Ovary (tissue), 3 donors: ENCODE data around the gene LHCGR.

Source experiments
- CTCF ChIP-seq, 3 donors: fragments of 450-650 bp in 2 of 3; fragments of 200-600 bp in 1 of 3; IDR thresholded peaks; one replicate each; pipeline versions ENCODE4 v1.5.1 to v1.8.0; 2016 to 2022; ENCODE audit warnings: antibody characterized with exemption in 3 of 3, mild to moderate bottlenecking in 1 of 3
- EP300 ChIP-seq: sonication (generic); formaldehyde crosslinking; IDR thresholded peaks from one replicate; pipeline ENCODE4 v1.6.1; 2017; ENCODE audit warnings: antibody characterized with exemption
- POLR2A ChIP-seq: fragments of 450-650 bp; IDR thresholded peaks from one replicate; pipeline ENCODE4 v1.6.1; 2017; ENCODE audit warnings: antibody characterized with exemption, mild to moderate bottlenecking, moderate library complexity
- donor health status: DM: no; HTN: no; CAD: no.

- TF ChIP-seq CTCF (IDR thresholded peaks at IDR 0.05) (no peak), POLR2A (no peak), EP300 (no peak)
Measured at GRCh38 chr2:48707466-48707865, 48.1 kb downstream of the LHCGR start.
